Nucleus accumbens (tissue), 56 donors: ENCODE data around the gene PIGQ.

Experiments used
- DNase-seq, 56 donors: peaks; one replicate each; lab custom pipeline; 2025; lab: John Stamatoyannopoulos, UW

Gene PIGQ

DNA sequence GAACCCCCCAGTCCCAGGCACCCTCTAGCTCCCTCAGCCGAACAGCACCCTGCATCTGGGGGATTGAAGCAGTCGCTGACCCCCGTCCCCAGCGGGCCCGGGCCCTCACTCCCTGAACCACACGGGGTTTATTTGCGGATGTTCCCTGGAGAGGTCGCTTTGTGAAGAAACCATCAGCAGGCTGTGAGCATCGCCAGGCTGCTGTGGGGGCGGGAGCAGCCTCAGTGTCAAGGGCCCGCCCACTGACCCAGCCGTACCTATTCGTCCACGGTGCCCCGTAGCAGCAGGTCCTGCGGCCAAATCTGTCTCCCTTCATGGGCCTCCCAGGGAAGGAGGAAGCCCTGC is 13.7 kb downstream of the PIGQ start:
- no peak for DNase-seq

DNA sequence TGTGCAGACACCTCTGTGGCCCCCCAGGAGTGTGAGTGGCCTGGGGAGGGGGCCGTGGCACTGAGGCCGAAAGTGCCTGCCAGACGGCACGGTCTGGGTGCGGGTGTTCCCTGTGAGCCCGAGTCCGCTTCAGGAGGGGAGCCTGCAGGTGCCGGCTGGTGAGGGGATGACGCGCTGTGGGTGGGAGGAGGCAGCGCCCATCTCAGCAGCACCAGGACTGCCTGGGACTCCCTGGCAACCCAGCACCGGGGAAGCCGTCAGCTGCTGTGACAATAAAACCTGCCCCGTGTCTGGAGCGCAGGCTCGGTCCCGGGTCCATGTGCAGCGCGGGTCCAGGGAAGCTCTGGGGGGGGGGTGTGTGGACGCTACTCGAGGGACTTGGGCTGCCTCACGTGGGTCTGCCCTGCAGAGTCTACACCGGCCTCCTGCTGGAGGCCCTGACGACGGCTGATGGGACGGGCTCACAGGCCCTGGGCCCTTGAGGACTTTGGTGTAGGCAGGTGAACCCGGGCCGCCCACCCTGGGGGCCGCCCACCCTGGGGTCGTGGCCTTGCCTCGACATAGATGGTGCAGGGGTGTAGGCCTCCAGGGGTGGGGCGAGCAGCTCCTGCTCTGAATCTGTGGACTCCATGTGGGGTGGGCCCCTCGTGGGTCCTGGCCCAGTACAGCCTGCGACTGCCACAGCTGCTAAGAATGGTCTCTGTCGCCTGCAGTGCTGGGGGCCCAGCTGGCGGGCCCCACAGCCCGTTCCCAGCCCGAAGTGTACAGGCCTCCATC is 14.2 kb downstream of the PIGQ start:
- DNase-seq: peak in 14 of 56 donors; percentile 10 to 53 (median 28)

GRCh38 chr16:585351-585750 is 15.6 kb downstream of the PIGQ start:
- no peak for DNase-seq

DNA sequence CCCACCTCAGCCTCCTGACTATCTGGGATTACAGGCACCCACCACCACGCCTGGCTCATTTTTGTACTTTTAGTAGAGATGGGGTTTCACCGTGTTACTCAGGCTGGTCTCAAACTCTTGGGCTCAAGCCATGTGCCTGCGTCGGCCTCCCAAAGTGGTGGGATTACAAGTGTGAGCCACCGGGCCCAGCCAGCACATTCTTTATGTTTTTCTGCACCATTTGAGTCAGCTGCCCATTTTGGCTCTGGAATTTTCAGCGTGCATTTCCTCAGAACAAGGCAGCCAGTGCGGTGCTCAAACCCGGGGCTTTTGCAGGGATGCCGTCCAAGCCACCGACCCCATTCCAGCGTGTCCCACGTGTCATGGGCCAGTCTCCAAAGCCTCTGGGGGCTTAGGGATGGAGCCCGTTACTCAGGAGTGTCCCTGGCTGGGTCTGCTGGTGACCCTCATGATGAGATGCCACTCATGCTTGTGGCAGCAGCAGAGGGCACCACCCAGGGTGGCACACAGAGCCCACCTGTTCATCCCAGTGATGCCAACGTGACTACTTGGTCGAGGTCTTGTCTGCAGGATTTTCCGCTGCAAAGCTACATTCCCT is 16.4 kb downstream of the PIGQ start:
- DNase-seq: no peak

- peak in 8 of 56 donors; percentile 22 to 37 (median 32) for DNase-seq
Measured at GRCh38 chr16:586645-587590, 17.1 kb downstream of the PIGQ start.

GRCh38 chr16:588639-588888 is 18.8 kb downstream of the PIGQ start:
- DNase-seq: peak in 9 of 56 donors; percentile 26 to 58 (median 46)

DNA sequence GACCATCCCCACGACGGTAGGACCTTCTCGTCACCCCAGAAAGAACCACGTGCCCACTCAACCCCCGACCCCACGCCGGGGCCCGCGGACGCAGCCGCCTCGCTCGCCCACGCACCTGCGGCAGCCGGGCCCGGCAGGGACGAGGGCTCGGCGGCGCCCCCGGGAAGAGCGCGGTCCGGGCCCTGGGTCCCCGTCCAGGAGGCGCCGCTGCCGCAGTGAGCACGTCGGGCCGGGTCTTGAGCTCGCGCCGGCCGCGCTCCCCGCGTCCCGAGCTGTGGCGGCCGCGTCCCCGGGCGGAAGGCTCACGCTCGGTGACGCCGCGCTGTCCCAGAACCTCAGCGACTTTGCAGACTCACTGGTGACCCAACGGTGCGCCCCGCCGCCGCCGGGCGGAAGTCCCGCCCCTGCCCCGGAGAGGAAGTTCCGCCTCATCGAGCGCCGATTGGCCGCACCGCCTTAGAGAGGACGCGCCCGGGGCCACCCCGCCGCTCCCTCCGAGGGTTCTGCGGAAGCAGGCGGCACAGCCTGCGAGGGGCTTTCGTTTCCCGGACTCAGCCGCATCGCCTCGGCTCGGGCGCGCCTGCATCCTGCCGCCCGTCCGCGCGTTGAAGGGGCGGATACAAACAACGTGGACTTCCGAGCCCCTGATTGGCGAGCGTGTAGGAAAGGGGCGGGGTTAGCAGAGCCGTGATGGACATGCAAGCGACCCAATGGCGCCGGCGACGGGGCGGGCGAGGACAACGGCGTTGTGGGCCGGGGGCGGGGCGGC is 19.3 kb downstream of the PIGQ start:
- DNase-seq: peak; percentile 92 to 100 (median 98)

DNA sequence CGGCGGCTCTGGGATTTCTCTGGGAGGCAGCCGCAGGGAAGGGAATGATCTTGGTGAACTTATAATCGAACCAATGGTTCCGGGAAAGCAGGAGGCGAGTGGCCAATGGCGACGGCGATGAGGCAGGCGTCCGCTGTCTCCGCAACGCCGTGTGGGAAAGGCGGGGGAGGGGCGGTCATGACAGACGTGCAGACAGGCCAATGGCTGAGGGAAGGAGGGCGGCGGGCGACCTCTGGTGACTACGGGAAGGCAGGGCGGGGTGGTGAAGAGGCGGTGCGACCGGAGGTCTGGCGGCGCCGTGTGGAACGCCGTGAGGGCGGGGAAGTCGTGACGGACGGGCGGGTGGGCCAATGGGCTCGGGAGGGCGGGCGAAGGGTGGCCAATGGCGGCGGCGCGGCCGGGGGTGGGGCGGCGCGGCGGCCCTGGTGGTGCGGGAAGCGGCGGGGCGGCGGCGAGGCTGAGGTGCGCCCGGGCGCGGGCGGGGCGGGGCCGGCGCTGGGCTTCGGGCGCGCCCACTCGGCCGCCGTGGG is 20.0 kb downstream of the PIGQ start, which contains the start of gene RAB40C:
Gene RAB40C (plus strand): TSS at position 409 of the 530 bp plus-strand sequence. CDS start 226 bp downstream, outside the sequence.
- DNase-seq: peak; percentile 94 to 100 (median 99)

GRCh38 chr16:590188-590814 is 20.5 kb downstream of the PIGQ start:
- peak in 2 of 56 donors; percentile 34 to 45 for DNase-seq

DNA sequence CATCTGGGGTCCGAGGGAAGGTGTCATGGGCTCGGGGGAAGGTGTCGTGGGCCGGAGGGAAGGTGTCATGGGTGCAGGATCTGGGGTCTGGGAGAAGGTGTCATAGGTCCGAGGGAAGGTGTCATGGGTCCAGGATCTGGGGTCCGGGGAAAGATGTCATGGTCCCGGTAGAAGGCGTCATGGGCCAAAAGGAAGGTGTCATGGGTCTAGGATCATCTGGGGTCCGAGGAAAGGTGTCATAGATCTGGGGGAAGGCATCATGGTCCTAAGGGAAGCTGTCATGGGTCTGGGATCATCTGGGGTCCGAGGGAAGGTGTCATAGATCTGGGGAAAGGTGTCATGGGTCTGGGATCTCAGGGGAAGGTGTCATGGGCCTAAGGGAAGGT is 21.0 kb downstream of the PIGQ start:
- no peak for DNase-seq

GRCh38 chr16:591231-591630 is 21.5 kb downstream of the PIGQ start:
- no peak for DNase-seq

- DNase-seq: no peak
Measured at GRCh38 chr16:591892-592517, 22.2 kb downstream of the PIGQ start.

DNA sequence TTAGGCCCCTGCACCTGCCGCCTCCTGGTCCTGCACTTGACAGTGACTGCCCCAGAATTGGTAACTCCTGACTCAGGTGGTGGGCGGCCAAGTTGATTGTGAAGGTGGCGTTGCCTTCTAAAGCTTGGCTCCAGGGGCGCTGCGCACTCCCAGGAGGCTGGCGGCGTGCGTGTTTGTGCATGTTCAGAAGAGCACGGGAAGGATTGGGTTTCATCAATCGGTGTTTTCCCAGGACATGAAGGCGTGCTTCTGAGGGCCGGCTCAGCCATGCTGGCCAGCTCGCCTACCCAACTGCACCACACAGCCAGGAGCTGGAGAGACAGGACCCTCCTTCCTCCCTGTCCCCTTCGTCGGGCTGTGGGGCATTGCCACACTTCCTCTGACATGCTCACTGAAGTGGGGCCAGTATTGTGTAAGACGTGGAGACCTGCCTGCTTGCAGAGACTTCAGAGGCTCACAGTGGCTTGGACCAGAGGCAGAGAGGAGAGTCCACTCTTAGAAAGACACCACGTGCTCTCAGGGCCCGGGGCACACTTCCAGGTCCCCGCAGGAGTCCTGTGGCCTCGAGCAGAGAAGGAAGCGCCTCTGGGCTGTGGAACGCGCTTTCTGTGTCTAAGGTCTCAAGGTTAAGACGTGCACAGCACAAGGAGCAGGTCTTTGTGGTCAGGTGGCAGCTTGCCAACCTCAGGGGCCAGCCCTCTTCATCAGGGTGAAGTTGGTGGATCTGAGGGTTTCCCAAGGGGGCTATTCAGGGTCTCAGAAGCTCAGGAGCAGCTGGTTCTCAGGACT is 22.9 kb downstream of the PIGQ start:
- peak in 45 of 56 donors; percentile 27 to 83 (median 54) for DNase-seq

GRCh38 chr16:593406-593805 is 23.6 kb downstream of the PIGQ start:
- peak in 1 of 56 donors; percentile 15 for DNase-seq

GRCh38 chr16:593807-594206 is 24.0 kb downstream of the PIGQ start:
- DNase-seq: peak in 4 of 56 donors; percentile 7 to 28 (median 14)

DNA sequence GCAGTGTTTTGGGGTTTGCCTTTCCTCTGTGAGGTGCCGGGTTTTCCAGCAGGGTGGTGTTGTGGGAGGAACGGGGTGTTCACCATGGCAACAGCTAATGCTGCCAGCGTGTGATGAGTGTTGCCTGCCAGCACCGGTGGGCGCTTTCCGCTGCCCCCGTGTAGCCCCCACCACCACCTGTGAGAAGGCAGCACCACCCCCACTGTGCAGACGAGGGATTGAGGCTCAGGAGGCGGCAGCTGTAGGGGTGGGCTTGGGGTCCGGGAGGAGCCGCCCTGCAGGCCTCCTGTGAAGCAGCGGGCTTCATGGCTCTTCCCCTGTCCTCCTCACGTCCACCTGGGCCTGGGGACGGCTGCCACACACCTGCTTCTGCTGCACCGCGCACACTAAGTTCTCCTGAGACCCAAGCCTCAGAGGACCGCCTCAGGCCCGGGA is 25.3 kb downstream of the PIGQ start:
- peak in 24 of 56 donors; percentile 11 to 70 (median 27) for DNase-seq

GRCh38 chr16:595942-596735 is 26.4 kb downstream of the PIGQ start:
- peak in 1 of 56 donors; percentile 6 for DNase-seq

DNA sequence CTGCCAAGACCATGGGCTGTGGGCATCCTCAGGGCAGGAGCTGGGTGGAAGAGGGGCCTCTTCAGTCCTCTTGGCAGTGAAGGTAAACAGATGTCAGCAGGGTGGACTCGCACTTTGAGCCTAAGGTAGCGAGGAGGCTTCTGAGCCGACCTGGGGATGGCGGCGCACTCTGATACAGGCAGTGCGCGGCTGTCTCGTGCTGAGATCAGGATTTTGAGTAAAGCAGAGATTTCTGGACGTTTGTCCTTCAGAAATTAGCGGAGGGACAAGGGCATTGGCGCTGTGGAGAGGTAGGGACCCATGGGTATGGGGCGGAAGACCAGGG is 26.9 kb downstream of the PIGQ start:
- DNase-seq: no peak
